Stimulated activated naive CD8-positive, alpha-beta T cell treated with anti-CD3 and anti-CD28 coated beads, Interleukin-15, Interleukin-2, amounts not matched to agents 100 ng/mL and 50 ng/mL, for 24 hours (primary cell): ENCODE results near the gene LHFPL3.

Experiments used
- H3K27ac Mint-ChIP-seq: one replicate; pipeline ENCODE4 v1.8.0; 2021; ENCODE audit warnings: mild to moderate bottlenecking, mixed read lengths
- H3K27me3 Mint-ChIP-seq: one replicate; pipeline ENCODE4 v1.8.0; 2021; ENCODE audit warnings: mixed read lengths
- H3K36me3 Mint-ChIP-seq: one replicate; pipeline ENCODE4 v1.8.0; 2021; ENCODE audit warnings: low read depth, mixed read lengths
- H3K4me1 Mint-ChIP-seq: one replicate; pipeline ENCODE4 v1.8.0; 2021; ENCODE audit warnings: low read depth, mixed read lengths
- H3K4me3 Mint-ChIP-seq: one replicate; pipeline ENCODE4 v1.8.0; 2021; ENCODE audit warnings: mild to moderate bottlenecking, mixed read lengths
- H3K9me3 Mint-ChIP-seq: one replicate; pipeline ENCODE4 v1.8.0; 2021; ENCODE audit warnings: mixed read lengths

Gene LHFPL3

GRCh38 chr7:104851268-104851667, 522.9 kb downstream of the LHFPL3 start:
- H3K9me3 Mint-ChIP-seq = no peaks in the 10 kb centered on the region
- no peak overlapping the region for H3K4me3 Mint-ChIP-seq
- H3K27ac Mint-ChIP-seq = no peak overlapping the region

GRCh38 chr7:104852386-104852785, 524.0 kb downstream of the LHFPL3 start:
- Mint-ChIP-seq H3K27me3 (no peaks in the 10 kb centered on the region), H3K4me3 (no peak overlapping the region), H3K9me3 (no peaks in the 10 kb centered on the region), H3K4me1 (peaks cover 7% of the 10 kb centered on the region), H3K27ac (no peak overlapping the region), H3K36me3 (no peaks in the 10 kb centered on the region)

More at GRCh38 chr7:104851268-104851667, 522.9 kb downstream of the LHFPL3 start:
- H3K4me1 Mint-ChIP-seq = no peaks in the 10 kb centered on the region
- peaks cover 2% of the 10 kb centered on the region for H3K27me3 Mint-ChIP-seq
- H3K36me3 Mint-ChIP-seq = no peaks in the 10 kb centered on the region

GRCh38 chr7:104855861-104856260, 527.5 kb downstream of the LHFPL3 start:
- no peaks in the 10 kb centered on the region for H3K9me3 Mint-ChIP-seq
- no peak overlapping the region for H3K27ac Mint-ChIP-seq
- no peak overlapping the region for H3K4me3 Mint-ChIP-seq
- H3K4me1 Mint-ChIP-seq = peaks cover 21% of the 10 kb centered on the region
- no peaks in the 10 kb centered on the region for H3K27me3 Mint-ChIP-seq
- no peaks in the 10 kb centered on the region for H3K36me3 Mint-ChIP-seq

- H3K36me3 Mint-ChIP-seq = no peaks in the 10 kb centered on the region
- H3K27ac Mint-ChIP-seq = peak overlapping the region; percentile 78
- peak overlapping the region; percentile 63 for H3K4me3 Mint-ChIP-seq
- H3K4me1 Mint-ChIP-seq = peaks cover 21% of the 10 kb centered on the region
- peaks cover 3% of the 10 kb centered on the region for H3K27me3 Mint-ChIP-seq
- H3K9me3 Mint-ChIP-seq = no peaks in the 10 kb centered on the region
Measured at GRCh38 chr7:104857458-104858425, 529.3 kb downstream of the LHFPL3 start.

- peaks cover 10% of the 10 kb centered on the region for H3K27me3 Mint-ChIP-seq
- H3K4me3 Mint-ChIP-seq = no peak overlapping the region
- H3K27ac Mint-ChIP-seq = no peak overlapping the region
- H3K9me3 Mint-ChIP-seq = no peaks in the 10 kb centered on the region
- H3K4me1 Mint-ChIP-seq = peaks cover 21% of the 10 kb centered on the region
- no peaks in the 10 kb centered on the region for H3K36me3 Mint-ChIP-seq
Measured at GRCh38 chr7:104859754-104860426, 531.5 kb downstream of the LHFPL3 start.

GRCh38 chr7:104861729-104862390, 533.5 kb downstream of the LHFPL3 start:
- Mint-ChIP-seq H3K9me3 (no peaks in the 10 kb centered on the region), H3K27ac (no peak overlapping the region), H3K27me3 (peaks cover 17% of the 10 kb centered on the region), H3K4me1 (peaks cover 18% of the 10 kb centered on the region), H3K36me3 (no peaks in the 10 kb centered on the region), H3K4me3 (no peak overlapping the region)

- peaks cover 17% of the 10 kb centered on the region for H3K27me3 Mint-ChIP-seq
- H3K9me3 Mint-ChIP-seq = no peaks in the 10 kb centered on the region
- no peak overlapping the region for H3K4me3 Mint-ChIP-seq
- no peak overlapping the region for H3K27ac Mint-ChIP-seq
- no peaks in the 10 kb centered on the region for H3K36me3 Mint-ChIP-seq
- H3K4me1 Mint-ChIP-seq = peaks cover 10% of the 10 kb centered on the region
Measured at GRCh38 chr7:104862719-104863118, 534.3 kb downstream of the LHFPL3 start.

- Mint-ChIP-seq H3K27me3 (peaks cover 4% of the 10 kb centered on the region), H3K36me3 (no peaks in the 10 kb centered on the region), H3K27ac (no peak overlapping the region), H3K4me3 (no peak overlapping the region), H3K4me1 (peaks cover 2% of the 10 kb centered on the region), H3K9me3 (no peaks in the 10 kb centered on the region)
Measured at GRCh38 chr7:104873401-104873800, 545.0 kb downstream of the LHFPL3 start.

GRCh38 chr7:104878577-104878976, 550.2 kb downstream of the LHFPL3 start:
- peaks cover 6% of the 10 kb centered on the region for H3K27me3 Mint-ChIP-seq
- no peaks in the 10 kb centered on the region for H3K9me3 Mint-ChIP-seq
- no peak overlapping the region for H3K4me3 Mint-ChIP-seq
- H3K27ac Mint-ChIP-seq = no peak overlapping the region
- no peaks in the 10 kb centered on the region for H3K36me3 Mint-ChIP-seq
- H3K4me1 Mint-ChIP-seq = peaks cover 10% of the 10 kb centered on the region

- Mint-ChIP-seq H3K4me3 (no peak overlapping the region), H3K9me3 (no peaks in the 10 kb centered on the region), H3K36me3 (no peaks in the 10 kb centered on the region), H3K4me1 (peaks cover 16% of the 10 kb centered on the region), H3K27me3 (peaks cover 3% of the 10 kb centered on the region), H3K27ac (no peak overlapping the region)
Measured at GRCh38 chr7:104883248-104883717, 554.9 kb downstream of the LHFPL3 start.

- H3K4me1 Mint-ChIP-seq = peaks cover 10% of the 10 kb centered on the region
- no peak overlapping the region for H3K4me3 Mint-ChIP-seq
Measured at GRCh38 chr7:104883718-104884452, 555.5 kb downstream of the LHFPL3 start.

GRCh38 chr7:104886651-104887050, 558.2 kb downstream of the LHFPL3 start:
- Mint-ChIP-seq H3K27ac (no peak overlapping the region), H3K4me1 (peaks cover 9% of the 10 kb centered on the region), H3K36me3 (no peaks in the 10 kb centered on the region), H3K27me3 (no peaks in the 10 kb centered on the region), H3K4me3 (no peak overlapping the region), H3K9me3 (no peaks in the 10 kb centered on the region)

More at GRCh38 chr7:104883718-104884452, 555.5 kb downstream of the LHFPL3 start:
- H3K36me3 Mint-ChIP-seq = no peaks in the 10 kb centered on the region
- no peak overlapping the region for H3K27ac Mint-ChIP-seq
- no peaks in the 10 kb centered on the region for H3K27me3 Mint-ChIP-seq
- H3K9me3 Mint-ChIP-seq = no peaks in the 10 kb centered on the region

GRCh38 chr7:104890216-104890615, 561.8 kb downstream of the LHFPL3 start:
- H3K9me3 Mint-ChIP-seq = no peaks in the 10 kb centered on the region
- no peaks in the 10 kb centered on the region for H3K4me1 Mint-ChIP-seq
- no peaks in the 10 kb centered on the region for H3K27me3 Mint-ChIP-seq
- no peak overlapping the region for H3K4me3 Mint-ChIP-seq
- H3K27ac Mint-ChIP-seq = no peak overlapping the region
- H3K36me3 Mint-ChIP-seq = no peaks in the 10 kb centered on the region

- H3K27ac Mint-ChIP-seq = no peak overlapping the region
- H3K36me3 Mint-ChIP-seq = no peaks in the 10 kb centered on the region
- no peaks in the 10 kb centered on the region for H3K9me3 Mint-ChIP-seq
- peaks cover under 1% of the 10 kb centered on the region for H3K4me1 Mint-ChIP-seq
- H3K4me3 Mint-ChIP-seq = no peak overlapping the region
- no peaks in the 10 kb centered on the region for H3K27me3 Mint-ChIP-seq
Measured at GRCh38 chr7:104891949-104892348, 563.5 kb downstream of the LHFPL3 start.
